Activated naive CD8-positive, alpha-beta T cell treated with anti-CD3 and anti-CD28 coated beads, Interleukin-2, amount 10 ng/mL, durations not matched to agents 7 days and 5 days (primary cell): ENCODE data around the gene STAT4. TPM values are rescaled to one million over a fixed set of nuclear protein-coding genes. Genes with fewer than 3 reads are reported as not detected.
A peak's percentile ranks its signal among the peaks of the same experiment; 100 is the strongest.

Experiments
- ATAC-seq: fragments of 150-1000 bp; cut with Tn5 transposase; one replicate; pipeline ENCODE4 v1.10.0; 2021; ENCODE audit warnings: low read depth, moderate library complexity
- POLR2A ChIA-PET: fragments of 350-600 bp; sonication (Branson Sonifier 250); formaldehyde crosslinking; loops from one replicate; lab custom pipeline; 2021; ENCODE audit warnings: antibody characterized with exemption; lab: Charles Lee
- DNase-seq: peaks from one replicate; pipeline ENCODE4 v3.0.0; 2021
- H3K27ac Mint-ChIP-seq: one replicate; pipeline ENCODE4 v1.8.0; 2022; ENCODE audit warnings: mild to moderate bottlenecking, mixed read lengths
- H3K27me3 Mint-ChIP-seq: one replicate; pipeline ENCODE4 v1.8.0; 2022; ENCODE audit warnings: mild to moderate bottlenecking, moderate library complexity, mixed read lengths
- H3K36me3 Mint-ChIP-seq: one replicate; pipeline ENCODE4 v1.8.0; 2021; ENCODE audit warnings: mild to moderate bottlenecking, mixed read lengths
- H3K4me1 Mint-ChIP-seq: one replicate; pipeline ENCODE4 v1.8.0; 2021; ENCODE audit warnings: mixed read lengths
- H3K4me3 Mint-ChIP-seq: one replicate; pipeline ENCODE4 v1.8.0; 2022; ENCODE audit warnings: mild to moderate bottlenecking, moderate library complexity, mixed read lengths
- H3K9me3 Mint-ChIP-seq: one replicate; pipeline ENCODE4 v1.8.0; 2021; ENCODE audit warnings: mixed read lengths
- total RNA-seq, 2 experiments: library from RNA; stranded (reverse); gene quantifications; one replicate each; pipeline ENCODE4 v1.2.3, GENCODE V29; 2021

Gene STAT4
- total RNA-seq, 2 experiments from 2014 or later, result 170 to 177 TPM

DNA sequence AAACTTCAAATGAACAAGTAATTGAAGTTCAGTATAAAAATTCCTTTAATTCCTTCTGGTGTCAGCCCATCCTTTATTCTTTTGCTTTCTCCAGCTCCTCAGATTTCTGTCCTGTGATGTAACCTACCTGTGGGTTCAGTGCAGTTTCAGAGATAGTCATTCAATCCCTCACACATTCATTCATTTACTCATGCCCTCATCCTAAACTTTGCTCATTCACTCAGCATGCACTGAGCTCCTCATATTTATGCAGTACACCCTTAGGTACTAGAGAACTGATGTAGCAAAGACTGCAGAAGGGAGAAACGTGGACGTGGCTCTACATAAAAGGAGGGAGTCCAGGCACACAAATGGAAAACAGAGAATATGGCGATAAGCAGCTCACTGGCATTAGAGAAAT, 91.5 kb downstream of the STAT4 start:
- no peak for DNase-seq
- H3K27ac Mint-ChIP-seq, result peak overlapping the region; percentile 52
- H3K4me1 Mint-ChIP-seq, result peaks cover 68% of the 10 kb centered on the region
- peak overlapping the region; percentile 3 for H3K4me3 Mint-ChIP-seq
- POLR2A ChIA-PET, result interaction anchor here (0.7 to 12.4 kb wide), 4 partner anchors 17 to 178 kb away, joined by 3 to 100 read pairs (median 3); partner anchors contain the start of gene STAT4
- no peaks in the 10 kb centered on the region for H3K27me3 Mint-ChIP-seq
- H3K9me3 Mint-ChIP-seq, result peaks cover 3% of the 10 kb centered on the region
- H3K36me3 Mint-ChIP-seq, result peaks cover 57% of the 10 kb centered on the region
- no peak for ATAC-seq

GRCh38 chr2:191056228-191056627, 94.6 kb downstream of the STAT4 start:
- DNase-seq (no peak), ATAC-seq (peak; percentile 84)
- peak overlapping the region; percentile 41 for H3K27ac Mint-ChIP-seq
- no peaks in the 10 kb centered on the region for H3K27me3 Mint-ChIP-seq
- H3K4me1 Mint-ChIP-seq, result peaks cover 46% of the 10 kb centered on the region
- H3K36me3 Mint-ChIP-seq, result peaks cover 34% of the 10 kb centered on the region
- H3K9me3 Mint-ChIP-seq, result peaks cover 1% of the 10 kb centered on the region
- POLR2A ChIA-PET, result interaction anchor here (0.9 to 12.4 kb wide), 3 partner anchors 8 to 94 kb away, joined by 3 to 100 read pairs (median 7); partner anchors contain the start of gene STAT4
- peak overlapping the region; percentile 67 for H3K4me3 Mint-ChIP-seq

- Mint-ChIP-seq H3K4me3 (no peak overlapping the region), H3K4me1 (peaks cover 27% of the 10 kb centered on the region), H3K36me3 (peaks cover 18% of the 10 kb centered on the region), H3K27ac (peak overlapping the region; percentile 58), H3K27me3 (no peaks in the 10 kb centered on the region), H3K9me3 (no peaks in the 10 kb centered on the region)
- DNase-seq, result no peak
- ATAC-seq, result no peak
- POLR2A ChIA-PET, result interaction anchor here (0.7 to 12.4 kb wide), 4 partner anchors 11 to 102 kb away, joined by 5 to 100 read pairs (median 30); partner anchors contain the start of gene STAT4
Measured at GRCh38 chr2:191053256-191053655, 97.5 kb downstream of the STAT4 start.

- POLR2A ChIA-PET, result interaction anchor here (0.8 to 12.4 kb wide), 11 partner anchors 12 to 466 kb away, joined by 3 to 100 read pairs (median 4); partner anchors contain the start of genes GLS and STAT4
- H3K9me3 Mint-ChIP-seq, result no peaks in the 10 kb centered on the region
- H3K36me3 Mint-ChIP-seq, result peaks cover 22% of the 10 kb centered on the region
- peaks cover 20% of the 10 kb centered on the region for H3K4me1 Mint-ChIP-seq
- H3K27ac Mint-ChIP-seq, result no peak overlapping the region
- DNase-seq, result no peak
- ATAC-seq, result peak; percentile 48
- H3K4me3 Mint-ChIP-seq, result no peak overlapping the region
- no peaks in the 10 kb centered on the region for H3K27me3 Mint-ChIP-seq
Measured at GRCh38 chr2:191051825-191052778, 98.7 kb downstream of the STAT4 start.

DNA sequence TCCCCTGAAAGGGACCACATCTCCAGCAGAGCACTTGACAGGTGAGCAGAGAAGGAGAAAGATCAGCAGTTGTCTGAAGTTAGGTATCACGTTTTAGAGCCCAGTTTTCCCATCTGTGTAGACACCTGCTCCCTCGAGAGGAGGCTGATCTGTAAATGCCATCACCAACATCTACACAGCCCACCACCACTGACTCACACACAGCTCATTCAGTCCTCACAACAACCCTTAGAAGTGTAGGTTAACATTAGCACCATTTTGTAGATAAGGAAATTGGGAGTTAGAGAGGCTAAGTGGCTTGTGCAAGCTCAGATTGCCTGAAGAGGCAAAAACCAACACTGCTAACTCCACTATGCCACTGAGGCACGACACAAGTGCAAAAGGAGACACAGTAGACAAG, 99.6 kb downstream of the STAT4 start:
- peaks cover 26% of the 10 kb centered on the region for H3K36me3 Mint-ChIP-seq
- no peak overlapping the region for H3K27ac Mint-ChIP-seq
- H3K4me3 Mint-ChIP-seq, result no peak overlapping the region
- POLR2A ChIA-PET, result interaction anchor here (0.9 to 12.4 kb wide), 7 partner anchors 13 to 171 kb away, joined by 3 to 100 read pairs (median 5); partner anchors contain the start of genes GLS and STAT4
- DNase-seq, result no peak
- H3K27me3 Mint-ChIP-seq, result no peaks in the 10 kb centered on the region
- no peak for ATAC-seq
- no peaks in the 10 kb centered on the region for H3K9me3 Mint-ChIP-seq
- H3K4me1 Mint-ChIP-seq, result peaks cover 14% of the 10 kb centered on the region

- POLR2A ChIA-PET, result interaction anchor here (0.6 to 12.4 kb wide), 6 partner anchors 14 to 105 kb away, joined by 3 to 100 read pairs (median 12); partner anchors contain the start of gene STAT4
- Mint-ChIP-seq H3K27ac (peak overlapping the region; percentile 3), H3K4me3 (no peak overlapping the region), H3K27me3 (no peaks in the 10 kb centered on the region), H3K4me1 (peaks cover 13% of the 10 kb centered on the region), H3K9me3 (peaks cover 2% of the 10 kb centered on the region), H3K36me3 (peaks cover 30% of the 10 kb centered on the region)
- ATAC-seq, result no peak
- no peak for DNase-seq
Measured at GRCh38 chr2:191050640-191050987, 100.2 kb downstream of the STAT4 start.

- no peak overlapping the region for H3K4me3 Mint-ChIP-seq
- POLR2A ChIA-PET, result interaction anchor here (0.6 to 12.4 kb wide), 7 partner anchors 15 to 616 kb away, joined by 3 to 100 read pairs (median 9); partner anchors contain the start of gene STAT4
- no peak for DNase-seq
- peaks cover 36% of the 10 kb centered on the region for H3K36me3 Mint-ChIP-seq
- ATAC-seq, result no peak
- H3K27me3 Mint-ChIP-seq, result no peaks in the 10 kb centered on the region
- no peak overlapping the region for H3K27ac Mint-ChIP-seq
- peaks cover 13% of the 10 kb centered on the region for H3K4me1 Mint-ChIP-seq
- H3K9me3 Mint-ChIP-seq, result peaks cover 2% of the 10 kb centered on the region
Measured at GRCh38 chr2:191049728-191050639, 100.8 kb downstream of the STAT4 start.

- Mint-ChIP-seq H3K27me3 (no peaks in the 10 kb centered on the region), H3K9me3 (peaks cover 5% of the 10 kb centered on the region), H3K36me3 (peaks cover 44% of the 10 kb centered on the region), H3K4me3 (no peak overlapping the region), H3K4me1 (peaks cover 2% of the 10 kb centered on the region), H3K27ac (no peak overlapping the region)
- DNase-seq, result no peak
- no peak for ATAC-seq
- POLR2A ChIA-PET, result interaction anchor here (0.6 to 12.4 kb wide), 3 partner anchors 16 to 107 kb away, joined by 3 to 100 read pairs (median 9); partner anchors contain the start of gene STAT4
Measured at GRCh38 chr2:191048073-191048472, 102.7 kb downstream of the STAT4 start.

GRCh38 chr2:191045141-191045540, 105.7 kb downstream of the STAT4 start:
- Mint-ChIP-seq H3K27me3 (no peaks in the 10 kb centered on the region), H3K9me3 (peaks cover 5% of the 10 kb centered on the region), H3K27ac (no peak overlapping the region), H3K4me3 (no peak overlapping the region), H3K36me3 (peaks cover 54% of the 10 kb centered on the region), H3K4me1 (peaks cover 9% of the 10 kb centered on the region)
- no peak for ATAC-seq
- no peak for DNase-seq
- POLR2A ChIA-PET, result no interaction called here

DNA sequence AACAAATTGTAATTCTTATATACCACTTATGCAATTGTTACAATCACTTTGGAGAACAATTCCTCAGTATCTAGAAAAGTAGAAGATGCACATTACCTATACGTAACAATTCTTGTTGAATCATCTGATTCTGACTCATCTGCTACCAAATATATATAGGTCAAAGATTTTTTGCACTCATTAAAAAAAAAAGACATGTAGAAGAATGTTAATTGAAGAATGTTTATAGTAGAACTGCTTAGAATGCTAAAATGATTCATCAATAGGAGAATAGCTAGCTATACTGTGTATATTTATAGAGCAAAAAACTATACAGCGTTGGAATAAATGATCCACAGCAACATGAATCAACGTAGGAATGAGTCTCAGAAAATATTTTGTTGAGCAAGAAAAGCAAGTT, 107.4 kb downstream of the STAT4 start:
- H3K36me3 Mint-ChIP-seq, result peaks cover 64% of the 10 kb centered on the region
- DNase-seq (no peak), ATAC-seq (no peak)
- no peak overlapping the region for H3K27ac Mint-ChIP-seq
- H3K9me3 Mint-ChIP-seq, result peaks cover 5% of the 10 kb centered on the region
- no peaks in the 10 kb centered on the region for H3K27me3 Mint-ChIP-seq
- POLR2A ChIA-PET, result no interaction called here
- no peak overlapping the region for H3K4me3 Mint-ChIP-seq
- peaks cover 20% of the 10 kb centered on the region for H3K4me1 Mint-ChIP-seq

DNA sequence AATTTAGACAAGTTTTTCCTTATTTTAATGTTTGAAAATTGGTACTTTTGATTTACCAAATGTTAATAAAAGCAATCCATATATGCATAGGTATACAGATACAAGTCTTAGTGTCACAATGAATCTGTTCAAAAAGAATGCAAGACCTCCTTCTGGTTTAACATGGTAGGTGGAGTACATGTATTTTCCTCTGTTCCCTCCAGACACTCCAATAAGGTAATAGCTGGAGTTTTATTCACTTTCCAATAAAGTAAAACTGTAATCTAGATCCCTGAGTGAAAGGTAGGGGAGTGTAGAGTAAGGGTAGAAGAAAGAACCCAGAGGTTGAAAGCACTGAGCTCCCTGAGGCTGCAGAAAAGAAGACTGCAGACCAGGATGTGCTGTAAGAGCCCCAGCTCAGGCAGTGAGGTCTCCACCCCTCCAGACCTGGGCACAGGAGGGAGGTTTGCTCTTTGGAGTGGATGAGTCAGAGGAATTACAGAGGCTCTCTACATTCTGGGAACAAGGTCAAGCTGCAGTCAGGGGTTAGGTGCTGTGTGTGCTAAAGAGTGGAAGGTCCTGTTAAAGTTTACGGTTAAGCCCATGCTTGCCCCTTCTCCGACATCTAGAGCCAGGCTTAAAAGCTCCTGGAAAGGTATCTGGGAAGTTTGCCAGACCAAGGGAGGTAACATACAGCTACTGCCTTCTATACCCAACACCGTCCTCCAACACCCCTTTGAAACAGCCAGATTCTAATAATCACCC, 109.2 kb downstream of the STAT4 start:
- Mint-ChIP-seq H3K9me3 (peaks cover 5% of the 10 kb centered on the region), H3K27ac (peak overlapping the region; percentile 53), H3K36me3 (peaks cover 64% of the 10 kb centered on the region)

DNA sequence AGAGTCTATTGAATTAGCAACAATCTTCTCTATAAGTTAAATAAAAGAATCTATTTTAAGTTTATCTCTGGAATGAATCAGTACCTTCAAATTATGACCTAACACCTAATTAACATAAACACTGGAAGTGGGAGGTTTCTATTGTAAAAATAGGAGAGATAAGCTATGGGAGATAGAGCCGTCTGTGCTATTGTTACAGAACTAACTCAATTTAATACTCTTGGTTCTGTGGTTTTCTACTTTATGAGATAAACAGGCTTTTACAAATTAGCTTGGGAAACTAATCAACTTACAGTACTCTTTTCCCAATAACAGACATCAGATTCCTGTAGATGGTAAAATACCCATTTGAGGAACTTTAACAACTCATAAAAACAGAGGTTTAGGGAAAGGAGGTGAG, 111.2 kb downstream of the STAT4 start:
- POLR2A ChIA-PET, result interaction anchor here (1.3 kb wide), 1 partner anchor 13 kb away, joined by 3 read pairs; no protein-coding TSS in a partner anchor
- Mint-ChIP-seq H3K4me1 (peaks cover 22% of the 10 kb centered on the region), H3K9me3 (peaks cover 3% of the 10 kb centered on the region), H3K27me3 (no peaks in the 10 kb centered on the region), H3K27ac (no peak overlapping the region), H3K36me3 (peaks cover 56% of the 10 kb centered on the region), H3K4me3 (no peak overlapping the region)
- ATAC-seq, result no peak
- DNase-seq, result no peak

More for the DNA sequence above, 109.2 kb downstream of the STAT4 start:
- DNase-seq (no peak), ATAC-seq (peak; percentile 59)
- Mint-ChIP-seq H3K27me3 (no peaks in the 10 kb centered on the region), H3K4me3 (no peak overlapping the region), H3K4me1 (peaks cover 24% of the 10 kb centered on the region)
- POLR2A ChIA-PET, result interaction anchor here (0.9 kb wide), 1 partner anchor 17 kb away, joined by 3 read pairs; no protein-coding TSS in a partner anchor
